ENCODE measurements around the gene KLHL25.

KLHL25 gene

GRCh38 chr15:85778107-85778776 lies 16.5 kb downstream of the KLHL25 start:
- DNase-seq (ENCODE audit: low read depth in 2 of 3, low spot score in 2 of 3) = no peak

- no peak for DNase-seq (ENCODE audit: low read depth in 2 of 3, low spot score in 2 of 3)
These were observed 17.2 kb downstream of the KLHL25 start for GRCh38 chr15:85777250-85778106.

DNA sequence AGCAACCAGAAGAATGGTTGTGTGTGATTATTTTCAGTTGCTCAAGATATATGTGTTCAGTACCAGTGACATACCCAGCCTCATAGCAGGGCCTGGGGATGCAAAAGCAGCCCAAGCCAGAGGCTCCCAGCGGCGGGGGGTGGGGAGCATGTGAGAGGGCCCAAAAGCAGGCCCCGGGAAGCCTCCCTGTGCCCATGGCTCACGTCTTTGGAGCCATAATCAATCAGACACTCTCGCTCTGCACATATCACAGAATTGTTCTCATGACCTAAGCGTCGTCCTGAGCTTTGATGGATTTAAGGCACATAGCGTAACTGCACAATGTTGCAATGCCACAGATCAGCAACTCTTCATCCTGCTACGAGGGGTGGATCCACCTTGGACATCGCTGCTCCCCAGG lies 20.8 kb downstream of the KLHL25 start:
- DNase-seq (ENCODE audit: low read depth in 2 of 3, low spot score in 2 of 3) = no peak

DNA sequence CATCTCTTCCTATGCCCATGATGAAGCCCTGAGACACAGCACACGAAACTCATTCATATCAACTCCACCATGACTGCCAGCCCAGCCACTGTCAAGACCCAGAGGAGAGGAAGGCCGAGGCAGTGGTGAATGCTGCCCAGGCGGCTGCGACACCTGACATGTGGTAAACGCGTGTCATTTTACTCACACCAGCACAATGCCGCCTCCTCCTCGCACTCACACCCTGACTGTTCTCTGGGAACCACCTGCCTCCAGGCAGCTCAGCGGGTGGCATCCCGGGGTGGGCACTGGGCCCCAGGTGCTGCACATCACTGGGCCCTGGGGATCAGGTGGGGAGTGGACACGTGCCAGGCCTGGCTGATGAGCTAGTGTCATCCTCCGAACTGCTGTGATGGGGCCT lies 21.5 kb downstream of the KLHL25 start:
- DNase-seq (ENCODE audit: low read depth in 2 of 3, low spot score in 2 of 3) = no peak

- no peak for DNase-seq (ENCODE audit: low read depth in 2 of 3, low spot score in 2 of 3)
These were observed 22.1 kb downstream of the KLHL25 start for GRCh38 chr15:85772668-85773067.

- DNase-seq (ENCODE audit: low read depth in 2 of 3, low spot score in 2 of 3) = no peak
These were observed 22.8 kb downstream of the KLHL25 start for GRCh38 chr15:85771781-85772445.

GRCh38 chr15:85771271-85771670 lies 23.5 kb downstream of the KLHL25 start:
- no peak for DNase-seq (ENCODE audit: low read depth in 2 of 3, low spot score in 2 of 3)

DNA sequence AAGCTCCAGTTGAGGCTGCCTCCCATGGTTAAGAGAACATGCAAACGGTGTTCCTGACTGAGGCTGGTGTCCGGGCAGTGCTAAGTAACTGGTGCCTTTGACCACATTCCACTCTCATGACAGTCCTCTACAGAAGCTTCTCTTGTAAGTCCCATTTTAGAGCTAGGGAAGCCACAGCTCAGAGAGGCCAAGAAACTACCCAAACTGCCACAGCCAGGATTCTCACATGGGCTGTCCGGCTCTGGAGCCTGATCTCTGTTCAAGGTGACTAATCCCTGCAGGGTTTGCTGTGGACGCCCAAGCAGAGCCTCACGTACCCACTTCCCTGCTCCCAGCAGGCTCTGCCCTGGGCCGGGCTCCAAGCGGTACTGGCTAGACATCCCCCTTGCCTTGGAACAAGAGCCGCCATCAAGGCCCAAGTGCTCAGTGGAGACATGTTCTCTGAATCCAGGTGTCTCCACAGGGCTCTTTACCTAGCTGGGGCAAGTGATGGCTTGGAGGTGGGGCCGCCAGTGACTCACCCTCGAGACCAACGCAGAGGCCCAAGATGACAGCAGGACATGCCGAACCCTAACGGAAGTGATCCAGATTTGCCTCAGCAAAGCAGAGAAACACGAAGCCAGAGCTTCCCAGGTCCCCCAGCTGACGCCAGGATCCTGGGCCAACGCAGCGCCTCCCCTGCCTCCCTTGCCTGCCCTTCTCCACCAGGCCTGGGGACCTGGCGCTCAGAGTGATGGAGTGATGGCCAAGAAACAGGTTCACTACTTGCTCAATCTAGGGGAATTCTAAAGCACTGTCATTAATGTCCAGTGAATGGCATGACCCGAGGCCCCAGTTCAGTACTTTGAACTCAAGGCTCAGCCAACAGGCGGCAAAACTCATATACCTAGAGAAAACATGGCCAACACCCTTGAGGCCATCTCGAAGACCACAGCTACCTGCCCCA lies 24.4 kb downstream of the KLHL25 start:
- DNase-seq (ENCODE audit: low read depth in 2 of 3, low spot score in 2 of 3) = no peak

- DNase-seq (ENCODE audit: low read depth in 2 of 3, low spot score in 2 of 3) = no peak
These were observed 25.4 kb downstream of the KLHL25 start for GRCh38 chr15:85769182-85769900.

- DNase-seq (ENCODE audit: low read depth in 2 of 3, low spot score in 2 of 3) = no peak
These were observed 26.0 kb downstream of the KLHL25 start for GRCh38 chr15:85768595-85769168.

DNA sequence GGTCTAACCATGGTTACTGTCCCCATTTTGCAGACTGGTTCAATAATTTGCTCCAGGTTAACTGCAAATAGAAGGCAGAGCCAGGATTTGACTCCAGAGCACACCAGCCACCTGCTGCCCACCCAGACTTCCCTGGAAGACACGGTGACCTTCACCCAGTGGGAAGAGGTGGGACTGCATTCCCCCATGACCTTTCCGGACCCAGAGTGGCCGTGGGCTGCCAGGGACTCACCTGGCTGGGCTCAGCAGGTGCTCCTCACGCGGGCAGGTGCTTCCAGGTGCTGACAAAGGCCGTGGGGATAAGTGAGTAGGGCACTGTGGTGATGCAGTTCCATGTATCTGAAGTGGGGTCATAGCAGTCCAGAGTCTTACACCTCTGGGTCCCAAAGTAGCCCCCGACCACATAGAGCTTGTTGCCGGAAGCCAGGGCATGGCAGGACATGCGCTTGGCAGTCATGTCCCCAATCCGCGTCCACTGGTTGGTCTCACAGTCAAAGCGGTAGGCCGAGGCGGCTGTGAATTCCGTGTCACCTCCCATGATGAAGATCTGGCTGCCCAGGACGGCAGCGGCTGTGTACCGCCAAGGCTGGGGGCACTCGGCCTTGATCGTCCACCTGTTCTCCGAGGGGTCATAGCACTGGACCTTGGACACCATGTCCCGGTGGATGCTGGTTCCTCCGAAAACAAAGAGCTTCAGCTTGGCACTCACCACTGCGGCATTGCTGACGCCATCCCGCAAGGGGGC lies 26.8 kb downstream of the KLHL25 start:
- DNase-seq (ENCODE audit: low read depth in 2 of 3, low spot score in 2 of 3) = no peak

- no peak for DNase-seq (ENCODE audit: low read depth in 2 of 3, low spot score in 2 of 3)
These were observed 28.5 kb downstream of the KLHL25 start for GRCh38 chr15:85766001-85766831.

DNA sequence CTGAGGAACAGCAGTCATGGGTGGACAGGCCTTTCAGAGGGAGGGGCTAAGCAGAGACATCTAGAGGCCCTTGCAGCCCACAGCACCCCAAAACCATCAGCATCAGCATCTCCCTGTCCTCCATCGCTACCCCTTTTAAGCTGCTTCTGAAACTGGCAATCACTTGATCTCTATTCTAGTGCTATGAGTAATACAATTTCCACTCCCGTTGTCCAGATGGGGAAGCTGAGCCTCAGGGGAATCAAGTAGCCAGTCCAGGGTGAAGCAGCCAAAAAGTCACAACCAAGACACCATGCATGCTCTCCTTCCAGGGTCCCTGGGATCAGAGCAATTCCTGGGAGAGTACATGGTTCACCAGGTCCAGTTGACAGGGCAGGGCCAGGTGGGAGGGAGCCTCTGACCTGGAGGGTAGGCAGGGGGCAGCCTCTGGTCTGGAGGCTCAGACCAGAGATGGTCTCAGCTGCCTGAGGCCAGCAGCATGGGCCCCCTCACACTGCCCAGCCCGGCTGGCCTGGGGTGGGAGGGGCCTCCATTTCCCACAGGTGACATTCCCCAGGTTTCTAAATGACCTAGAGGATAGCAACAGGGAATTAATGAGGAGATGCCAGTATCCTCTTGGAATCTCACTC lies 30.0 kb downstream of the KLHL25 start:
- DNase-seq (ENCODE audit: low read depth in 2 of 3, low spot score in 2 of 3) = no peak

- DNase-seq (ENCODE audit: low read depth in 2 of 3, low spot score in 2 of 3) = no peak
These were observed 30.8 kb downstream of the KLHL25 start for GRCh38 chr15:85763673-85764633.

DNA sequence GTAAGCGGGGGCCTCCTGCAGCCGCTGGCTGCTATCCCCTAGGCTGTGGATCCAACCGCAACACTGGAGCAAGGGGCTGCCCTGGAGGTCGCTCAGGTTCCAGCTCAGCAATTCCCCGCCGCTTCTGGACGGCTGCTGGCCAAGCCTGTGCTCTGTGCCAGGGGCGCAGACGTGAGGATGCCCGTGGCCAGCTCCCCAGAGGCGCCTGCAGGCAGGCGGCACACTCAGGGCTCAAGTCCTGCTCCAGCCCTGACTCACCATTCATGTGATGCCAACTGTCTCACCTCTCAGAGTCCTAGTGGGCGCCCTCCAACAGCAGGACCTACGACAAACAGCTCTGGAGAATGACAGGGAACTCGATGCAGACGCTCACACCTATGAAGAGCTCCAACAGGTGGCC lies 31.6 kb downstream of the KLHL25 start:
- no peak for DNase-seq (ENCODE audit: low read depth in 2 of 3, low spot score in 2 of 3)

DNA sequence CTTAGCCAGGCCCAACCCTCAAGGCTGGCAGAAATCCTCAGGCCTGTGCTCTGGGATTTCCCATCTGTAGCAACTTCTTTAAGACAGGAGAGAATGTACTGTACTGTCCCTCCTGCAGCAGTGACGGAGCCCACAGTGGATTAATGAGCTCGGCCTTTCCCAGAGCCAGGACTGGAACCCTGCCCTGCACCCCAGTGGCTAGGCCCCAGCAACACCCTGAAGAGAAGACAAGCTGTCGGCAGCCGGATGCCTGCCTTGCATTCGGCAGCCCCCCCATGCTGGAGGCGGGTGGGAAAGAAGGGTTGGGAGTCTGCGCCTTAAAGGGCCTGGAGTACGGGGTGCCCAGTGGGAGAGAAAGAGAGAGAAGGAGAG lies 32.0 kb downstream of the KLHL25 start:
- no peak for DNase-seq (ENCODE audit: low read depth in 2 of 3, low spot score in 2 of 3)

Measured in activated CD8-positive, alpha-beta memory T cell treated with anti-CD3 and anti-CD28 coated beads for 48 hours (primary cell).